Right lobe of liver (tissue), 4 donors: Measurements from ENCODE around the gene BMPR2.

ENCODE experiments used
- POLR2A ChIP-seq: fragments of 450-650 bp; IDR thresholded peaks from one replicate; pipeline ENCODE4 v1.6.1; 2017; ENCODE audit warnings: antibody characterized with exemption, mild to moderate bottlenecking
- TF ChIP-seq, protein P1 (sequence below), 4 donors: fragments of 200-600 bp in 3 of 4; fragments of 450-650 bp in 1 of 4; IDR thresholded peaks; one replicate each; pipeline versions ENCODE4 v1.5.1 to v1.8.0; 2016 to 2022; ENCODE audit warnings: antibody characterized with exemption in 4 of 4, mild to moderate bottlenecking in 2 of 4
- donor health status: DM: no; HTN: no; CAD: no.
- donor health status: DM: no; HTN: no; CAD: no.
- donor health status: DM: no; HTN: yes; CAD: no.

GRCh38 chr2:202479090-202479489, 103.0 kb downstream of the BMPR2 start:
- TF ChIP-seq, protein P1, sequence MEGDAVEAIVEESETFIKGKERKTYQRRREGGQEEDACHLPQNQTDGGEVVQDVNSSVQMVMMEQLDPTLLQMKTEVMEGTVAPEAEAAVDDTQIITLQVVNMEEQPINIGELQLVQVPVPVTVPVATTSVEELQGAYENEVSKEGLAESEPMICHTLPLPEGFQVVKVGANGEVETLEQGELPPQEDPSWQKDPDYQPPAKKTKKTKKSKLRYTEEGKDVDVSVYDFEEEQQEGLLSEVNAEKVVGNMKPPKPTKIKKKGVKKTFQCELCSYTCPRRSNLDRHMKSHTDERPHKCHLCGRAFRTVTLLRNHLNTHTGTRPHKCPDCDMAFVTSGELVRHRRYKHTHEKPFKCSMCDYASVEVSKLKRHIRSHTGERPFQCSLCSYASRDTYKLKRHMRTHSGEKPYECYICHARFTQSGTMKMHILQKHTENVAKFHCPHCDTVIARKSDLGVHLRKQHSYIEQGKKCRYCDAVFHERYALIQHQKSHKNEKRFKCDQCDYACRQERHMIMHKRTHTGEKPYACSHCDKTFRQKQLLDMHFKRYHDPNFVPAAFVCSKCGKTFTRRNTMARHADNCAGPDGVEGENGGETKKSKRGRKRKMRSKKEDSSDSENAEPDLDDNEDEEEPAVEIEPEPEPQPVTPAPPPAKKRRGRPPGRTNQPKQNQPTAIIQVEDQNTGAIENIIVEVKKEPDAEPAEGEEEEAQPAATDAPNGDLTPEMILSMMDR (IDR thresholded peaks at IDR 0.05): no peak
- TF ChIP-seq POLR2A: no peak
